ENCODE results near the gene SPEN.

The SPEN gene

DNA sequence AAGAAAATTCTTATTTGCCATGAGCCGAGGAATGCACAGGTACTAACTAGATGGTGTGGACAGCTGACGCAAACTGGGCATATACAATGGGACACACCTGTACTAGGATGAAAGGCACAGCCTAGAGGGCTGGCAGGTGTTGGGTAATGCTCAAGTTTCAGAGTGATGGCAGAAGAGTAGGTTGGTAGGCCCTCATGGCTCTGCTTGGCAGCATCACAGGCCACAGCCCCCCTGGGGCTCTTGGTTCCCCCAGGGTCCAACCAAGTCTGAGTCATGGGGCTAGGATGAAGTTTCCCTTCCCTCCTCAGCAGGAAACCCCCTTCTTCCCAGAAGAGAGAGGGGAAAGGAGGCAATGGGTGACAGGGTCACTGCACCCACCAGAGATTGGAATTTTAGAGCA lies 35.2 kb downstream of the SPEN start:
- no peak overlapping the region for H2AK5ac ChIP-seq (ENCODE audit: low read length)
- H2BK5ac ChIP-seq (ENCODE audit: low read depth, low read length, poor library complexity): no peak overlapping the region
- no peak overlapping the region for H3K23ac ChIP-seq (ENCODE audit: low read length)
- no peaks in the 10 kb centered on the region for H3K27me3 ChIP-seq (ENCODE audit: insufficient read depth, low read length)
- H4K91ac ChIP-seq (ENCODE audit: low read depth, low read length): no peak overlapping the region
- peaks cover 0 to 1% of the 10 kb centered on the region in 2 experiments for H3K36me3 ChIP-seq (ENCODE audit: control insufficient read depth in 1 of 2, insufficient read depth in 2 of 2, low read length in 2 of 2)
- no peak overlapping the region for H3K4me2 ChIP-seq (ENCODE audit: low read length)
- no peaks in the 10 kb centered on the region for H3K9me3 ChIP-seq (ENCODE audit: insufficient read depth, low read depth, low read length)
- peaks cover 1 to 5% of the 10 kb centered on the region in 2 experiments for H3K4me1 ChIP-seq (ENCODE audit: control insufficient read depth in 1 of 2, insufficient read depth in 2 of 2, low read length in 2 of 2)
- H2BK12ac ChIP-seq (ENCODE audit: low read length): no peak overlapping the region
- H4K12ac ChIP-seq (ENCODE audit: low read depth, low read length): no peak overlapping the region
- no peak overlapping the region for H4K8ac ChIP-seq (ENCODE audit: low read depth, low read length)
- H3K79me2 ChIP-seq (ENCODE audit: control insufficient read depth, insufficient read depth, low read length, poor library complexity): peaks cover 2% of the 10 kb centered on the region
- no peaks in the 10 kb centered on the region for H3K79me1 ChIP-seq (ENCODE audit: low read length)
- H2AFZ ChIP-seq (ENCODE audit: insufficient read depth, low read length, poor library complexity): no peak overlapping the region
- no peak for DNase-seq
- peak overlapping the region; percentile 12 for H3K4ac ChIP-seq (ENCODE audit: low read depth, low read length)
- H2BK120ac ChIP-seq (ENCODE audit: insufficient read depth, low read length, poor library complexity): no peak overlapping the region
- H3K9ac ChIP-seq (ENCODE audit: low read length): no peak overlapping the region
- no peak overlapping the region for H3K4me3 ChIP-seq (ENCODE audit: low read depth, low read length)
- H3K27ac ChIP-seq (ENCODE audit: low read depth, low read length): no peak overlapping the region
- H3K18ac ChIP-seq (ENCODE audit: low read length): no peak overlapping the region
- no CpG with 5 or more reads among the region's 2 CpGs for WGBS (ENCODE audit: extremely low coverage, insufficient coverage, insufficient read length)
- H3K14ac ChIP-seq (ENCODE audit: low read length): no peak overlapping the region

DNA sequence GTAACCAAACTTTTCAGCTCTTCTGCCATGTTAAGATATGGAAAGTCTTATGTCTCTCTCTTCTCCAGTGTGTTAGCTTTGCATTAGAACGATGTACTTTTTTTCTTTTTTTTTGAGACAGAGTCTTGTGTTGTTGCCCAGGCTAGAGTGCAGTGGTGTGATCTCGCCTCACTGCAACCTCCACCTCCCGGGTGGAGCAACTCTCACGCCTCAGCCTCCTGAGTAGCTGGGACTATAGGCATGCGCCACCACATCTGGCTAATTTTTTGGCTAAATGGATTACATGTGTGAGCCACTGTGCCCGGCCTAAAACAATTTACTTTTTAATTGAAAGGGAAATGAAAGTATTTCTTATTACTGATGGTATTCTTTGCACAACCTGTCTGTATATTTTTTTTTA lies 35.8 kb downstream of the SPEN start:
- H3K27me3 ChIP-seq (ENCODE audit: insufficient read depth, low read length): no peaks in the 10 kb centered on the region
- no peak for DNase-seq
- H3K79me1 ChIP-seq (ENCODE audit: low read length): no peaks in the 10 kb centered on the region
- H2BK120ac ChIP-seq (ENCODE audit: insufficient read depth, low read length, poor library complexity): no peak overlapping the region
- H3K23ac ChIP-seq (ENCODE audit: low read length): no peak overlapping the region
- H3K4ac ChIP-seq (ENCODE audit: low read depth, low read length): no peak overlapping the region
- H3K9me3 ChIP-seq (ENCODE audit: insufficient read depth, low read depth, low read length): no peaks in the 10 kb centered on the region
- H3K18ac ChIP-seq (ENCODE audit: low read length): no peak overlapping the region
- no peak overlapping the region for H4K91ac ChIP-seq (ENCODE audit: low read depth, low read length)
- H3K27ac ChIP-seq (ENCODE audit: low read depth, low read length): no peak overlapping the region
- no peak overlapping the region for H2AFZ ChIP-seq (ENCODE audit: insufficient read depth, low read length, poor library complexity)
- H3K9ac ChIP-seq (ENCODE audit: low read length): no peak overlapping the region
- H2BK12ac ChIP-seq (ENCODE audit: low read length): no peak overlapping the region
- H4K12ac ChIP-seq (ENCODE audit: low read depth, low read length): no peak overlapping the region
- no peak overlapping the region for H4K8ac ChIP-seq (ENCODE audit: low read depth, low read length)
- peaks cover 0 to 1% of the 10 kb centered on the region in 2 experiments for H3K36me3 ChIP-seq (ENCODE audit: control insufficient read depth in 1 of 2, insufficient read depth in 2 of 2, low read length in 2 of 2)
- peaks cover 2% of the 10 kb centered on the region for H3K79me2 ChIP-seq (ENCODE audit: control insufficient read depth, insufficient read depth, low read length, poor library complexity)
- H2AK5ac ChIP-seq (ENCODE audit: low read length): no peak overlapping the region
- H2BK5ac ChIP-seq (ENCODE audit: low read depth, low read length, poor library complexity): no peak overlapping the region
- no peak overlapping the region for H3K4me3 ChIP-seq (ENCODE audit: low read depth, low read length)
- no peak overlapping the region for H3K14ac ChIP-seq (ENCODE audit: low read length)
- H3K4me1 ChIP-seq (ENCODE audit: control insufficient read depth in 1 of 2, insufficient read depth in 2 of 2, low read length in 2 of 2): peaks cover 1 to 5% of the 10 kb centered on the region in 2 experiments
- H3K4me2 ChIP-seq (ENCODE audit: low read length): no peak overlapping the region
- WGBS (ENCODE audit: extremely low coverage, insufficient coverage, insufficient read length): no CpG with 5 or more reads among the region's 6 CpGs

DNA sequence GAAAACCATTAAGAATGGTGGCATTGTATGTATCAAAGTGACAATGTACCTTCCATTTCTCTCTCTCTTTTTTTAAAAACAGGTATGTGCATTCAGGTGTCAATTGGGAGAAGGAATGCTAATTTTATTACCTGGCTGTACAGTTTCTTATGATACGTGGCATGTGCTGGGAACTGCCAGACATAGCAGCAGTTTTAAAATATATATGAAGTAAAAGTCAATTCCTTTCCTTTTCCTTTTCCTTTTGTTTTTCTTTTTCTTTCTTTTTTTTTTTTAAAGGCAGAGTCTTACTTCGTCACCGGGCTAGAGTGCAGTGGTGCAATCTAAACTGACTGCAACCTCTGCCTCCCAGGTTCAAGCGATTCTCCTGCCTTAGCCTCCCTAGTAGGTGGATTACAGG lies 37.0 kb downstream of the SPEN start:
- Histone ChIP-seq H2BK12ac (ENCODE audit: low read length) (no peak overlapping the region), H3K4ac (ENCODE audit: low read depth, low read length) (no peak overlapping the region), H3K23ac (ENCODE audit: low read length) (no peak overlapping the region), H3K79me2 (ENCODE audit: control insufficient read depth, insufficient read depth, low read length, poor library complexity) (peaks cover 2% of the 10 kb centered on the region), H3K79me1 (ENCODE audit: low read length) (no peaks in the 10 kb centered on the region), H4K91ac (ENCODE audit: low read depth, low read length) (no peak overlapping the region), H3K36me3 (ENCODE audit: control insufficient read depth in 1 of 2, insufficient read depth in 2 of 2, low read length in 2 of 2) (no peaks in the 10 kb centered on the region), H3K27ac (ENCODE audit: low read depth, low read length) (no peak overlapping the region), H2BK5ac (ENCODE audit: low read depth, low read length, poor library complexity) (no peak overlapping the region), H2AK5ac (ENCODE audit: low read length) (no peak overlapping the region), H4K8ac (ENCODE audit: low read depth, low read length) (no peak overlapping the region), H3K9me3 (ENCODE audit: insufficient read depth, low read depth, low read length) (no peaks in the 10 kb centered on the region), H3K27me3 (ENCODE audit: insufficient read depth, low read length) (no peaks in the 10 kb centered on the region), H3K18ac (ENCODE audit: low read length) (no peak overlapping the region), H3K9ac (ENCODE audit: low read length) (no peak overlapping the region), H3K4me1 (ENCODE audit: control insufficient read depth in 1 of 2, insufficient read depth in 2 of 2, low read length in 2 of 2) (peaks cover 1 to 5% of the 10 kb centered on the region in 2 experiments), H3K4me2 (ENCODE audit: low read length) (no peak overlapping the region), H2BK120ac (ENCODE audit: insufficient read depth, low read length, poor library complexity) (no peak overlapping the region), H3K4me3 (ENCODE audit: low read depth, low read length) (no peak overlapping the region), H4K12ac (ENCODE audit: low read depth, low read length) (no peak overlapping the region), H2AFZ (ENCODE audit: insufficient read depth, low read length, poor library complexity) (no peak overlapping the region), H3K14ac (ENCODE audit: low read length) (no peak overlapping the region)
- no CpG with 5 or more reads among the region's 4 CpGs for WGBS (ENCODE audit: extremely low coverage, insufficient coverage, insufficient read length)
- DNase-seq: no peak

DNA sequence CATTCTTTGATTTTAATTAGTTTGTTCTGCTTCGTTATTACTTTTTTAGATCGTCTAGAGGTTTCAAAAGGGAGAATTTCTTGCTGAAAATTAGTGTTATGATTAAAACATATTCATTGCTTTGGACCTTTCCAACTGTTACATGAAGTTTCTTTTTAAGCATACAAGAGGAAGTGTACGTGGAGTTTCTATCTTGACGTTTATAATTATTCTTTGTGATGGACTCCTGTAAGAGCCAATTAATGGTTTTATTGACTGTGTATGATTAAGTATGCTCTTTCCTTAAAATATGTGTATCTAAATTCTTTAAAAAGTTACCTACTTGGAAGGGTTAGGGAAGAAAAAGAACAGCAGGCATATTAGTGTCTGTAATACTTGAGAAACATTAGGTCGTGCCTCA lies 37.8 kb downstream of the SPEN start:
- H3K4me1 ChIP-seq (ENCODE audit: control insufficient read depth in 1 of 2, insufficient read depth in 2 of 2, low read length in 2 of 2): peaks cover 1 to 5% of the 10 kb centered on the region in 2 experiments
- no CpG with 5 or more reads among the region's 5 CpGs for WGBS (ENCODE audit: extremely low coverage, insufficient coverage, insufficient read length)
- peaks cover 2% of the 10 kb centered on the region for H3K79me2 ChIP-seq (ENCODE audit: control insufficient read depth, insufficient read depth, low read length, poor library complexity)
- H3K18ac ChIP-seq (ENCODE audit: low read length): no peak overlapping the region
- no peak overlapping the region for H4K91ac ChIP-seq (ENCODE audit: low read depth, low read length)
- no peak overlapping the region for H2AFZ ChIP-seq (ENCODE audit: insufficient read depth, low read length, poor library complexity)
- no peak overlapping the region for H2BK5ac ChIP-seq (ENCODE audit: low read depth, low read length, poor library complexity)
- no peaks in the 10 kb centered on the region for H3K79me1 ChIP-seq (ENCODE audit: low read length)
- H3K4me3 ChIP-seq (ENCODE audit: low read depth, low read length): no peak overlapping the region
- H3K27me3 ChIP-seq (ENCODE audit: insufficient read depth, low read length): no peaks in the 10 kb centered on the region
- no peak overlapping the region for H3K23ac ChIP-seq (ENCODE audit: low read length)
- H2BK120ac ChIP-seq (ENCODE audit: insufficient read depth, low read length, poor library complexity): no peak overlapping the region
- H3K4me2 ChIP-seq (ENCODE audit: low read length): no peak overlapping the region
- H4K8ac ChIP-seq (ENCODE audit: low read depth, low read length): no peak overlapping the region
- H3K27ac ChIP-seq (ENCODE audit: low read depth, low read length): no peak overlapping the region
- H2BK12ac ChIP-seq (ENCODE audit: low read length): no peak overlapping the region
- no peak for DNase-seq
- no peak overlapping the region for H4K12ac ChIP-seq (ENCODE audit: low read depth, low read length)
- H3K14ac ChIP-seq (ENCODE audit: low read length): no peak overlapping the region
- H3K9me3 ChIP-seq (ENCODE audit: insufficient read depth, low read depth, low read length): no peaks in the 10 kb centered on the region
- H3K36me3 ChIP-seq (ENCODE audit: control insufficient read depth in 1 of 2, insufficient read depth in 2 of 2, low read length in 2 of 2): peaks cover 0 to 1% of the 10 kb centered on the region in 2 experiments
- no peak overlapping the region for H3K4ac ChIP-seq (ENCODE audit: low read depth, low read length)
- H2AK5ac ChIP-seq (ENCODE audit: low read length): no peak overlapping the region
- no peak overlapping the region for H3K9ac ChIP-seq (ENCODE audit: low read length)
